ENCODE measurements around the gene SV2C.

GRCh38 chr5:76331126-76331525, 247.9 kb downstream of the SV2C start:
- TF ChIP-seq EZH2 (IDR thresholded peaks at IDR 0.05; ENCODE audit: low read length) = no peak
- TF ChIP-seq CTCF (optimal IDR thresholded peaks at IDR 0.05 in 1 of 3, IDR thresholded peaks at IDR 0.05 in 1 of 3, conservative IDR thresholded peaks at IDR 0.05 in 1 of 3; ENCODE audit: extremely low read depth in 1 of 3, insufficient read depth in 2 of 3, low read length in 3 of 3) = no peak

All from keratinocyte (primary cell).